Heart right ventricle (tissue), 16 donors: ENCODE data around the gene NUP155. TPM values are rescaled to one million over a fixed set of nuclear protein-coding genes. Genes with fewer than 3 reads are reported as not detected.
"Not testable (repeated sequence)": the region's sequence is repeated elsewhere in the genome, so short reads cannot be mapped to it uniquely, and the experiment has no call there.

Experiments used
- ATAC-seq, 8 donors: fragments of 200-7000 bp; cut with Tn5 transposase; one replicate each; pipeline ENCODE4 v1.9.1; 2020; ENCODE audit warnings: mild to moderate bottlenecking in 8 of 8, moderate library complexity in 8 of 8, moderate number of reproducible peaks in 1 of 8
- DNase-seq, 2 donors: peaks; one replicate each; pipeline ENCODE4 v3.0.0-alpha.2; 2020
- H3K27ac ChIP-seq, 10 donors: fragments of 200-600 bp; sonication (generic) in 2 of 10; one replicate each; pipeline versions ENCODE4 v1.5.0 to v1.8.0; 2020 to 2022; ENCODE audit warnings: mild to moderate bottlenecking in 3 of 10
- H3K27me3 ChIP-seq, 7 donors: fragments of 200-600 bp; one replicate each; pipeline ENCODE4 v1.8.0; 2021 to 2022; ENCODE audit warnings: mild to moderate bottlenecking in 2 of 7
- H3K36me3 ChIP-seq, 9 donors: fragments of 200-600 bp; sonication (generic) in 1 of 9; one replicate each; pipeline versions ENCODE4 v1.5.0 to v1.8.0; 2020 to 2022; ENCODE audit warnings: mild to moderate bottlenecking in 2 of 9
- H3K4me1 ChIP-seq, 9 donors: fragments of 200-600 bp; sonication (generic) in 1 of 9; one replicate each; pipeline versions ENCODE4 v1.5.0 to v1.8.0; 2020 to 2022; ENCODE audit warnings: mild to moderate bottlenecking in 4 of 9
- H3K4me3 ChIP-seq, 10 donors: fragments of 200-600 bp; sonication (generic) in 2 of 10; one replicate each; pipeline versions ENCODE4 v1.5.0 to v1.8.0; 2020 to 2022; ENCODE audit warnings: mild to moderate bottlenecking in 7 of 10, moderate library complexity in 2 of 10
- H3K9me3 ChIP-seq, 11 donors: fragments of 200-600 bp in 10 of 11; sonication (generic) in 2 of 11; one replicate each; pipeline versions ENCODE4 v1.5.0 to v1.8.0; 2013 to 2022; ENCODE audit warnings: mild to moderate bottlenecking in 2 of 11, control low read depth in 1 of 11, moderate library complexity in 1 of 11
- WGBS, 2 donors: extraction: QIAGEN DNeasy Blood & Tissue Kit; methylation state at CpG; one replicate each; pipeline ENCODE4 v1.1.7; 2013; ENCODE audit warnings: inconsistent platforms in 1 of 2; 5-methylcytosine and 5-hydroxymethylcytosine counted together
- intact Hi-C, 10 donors: fragments of 100-400 bp; cut with DNase I; formaldehyde crosslinking; loops; one replicate each; pipeline versions ENCODE4 v1.11.1 to v1.14.2; 2022
- polyA plus RNA-seq, 2 donors: library from polyadenylated mRNA; stranded (reverse); fragments of 200-250 nt; gene quantifications; one replicate each; pipeline ENCODE4 v1.2.3, GENCODE V29; 2013
- total RNA-seq, 10 donors: library from RNA; stranded (reverse); fragmentation: NEBNext Ultra II Directional in 3 of 10; extraction: Animal tissue kit (Norgen Biotek cat#: 25700) in 3 of 10; gene quantifications; one replicate each; pipeline versions ENCODE4 v1.2.1 to v1.2.4, GENCODE V29; 2021 to 2023
- TF ChIP-seq, protein P1 (sequence below), 9 donors: fragments of 200-600 bp; sonication (generic) in 2 of 9; IDR thresholded peaks; one replicate each; pipeline versions ENCODE4 v1.5.0 to v1.8.0; 2021 to 2022; ENCODE audit warnings: antibody characterized with exemption in 9 of 9, mild to moderate bottlenecking in 5 of 9, moderate library complexity in 1 of 9
- donor health status: Arrhythmogenic right ventricular cardiomyopathy.
- donor health status: ischemic (EF 13 %, LVEDD 7.1; RV severe dilation, severe dysfunction).
- donor health status: healthy with polysubstance abuse.
- donor health status: DM: no; HTN: yes; CAD: no.
- donor health status: DM: no; HTN: no; CAD: no.
- donor health status: ischemic (EF 25% LVEDD 6.9; RV normal size, moderate dysfunction).
- donor health status: ischemic (EF 25% LVEDD 5.7; RV mildly dilated, moderate dysfunction).
- donor health status: healthy.
- donor health status: DM: yes; HTN: yes; CAD: no.
- donor health status: Ischemic cardiomyopathy.
- donor health status: ischemic (EF 35%, LVEDD 5.7; RV mildly dilated, moderate dysfunction).
- donor health status: nonischemic (EF 11% LVEDD 7.7; RV severe dilation, severe dysfunction).
- donor health status: DM: yes; HTN: yes; CAD: no.
- donor health status: PGD.
- donor health status: ischemic (EF 29% LVEDD 5.4; RV normal size, mild dysfunction).
- donor health status: nonischemic (EF 23%, LVEDD 6.1; RV moderate dilation, normal function).

Gene NUP155
- total and polyA plus RNA-seq, 12 donors: 2.2 to 16.0 (median 13.5) TPM

DNA sequence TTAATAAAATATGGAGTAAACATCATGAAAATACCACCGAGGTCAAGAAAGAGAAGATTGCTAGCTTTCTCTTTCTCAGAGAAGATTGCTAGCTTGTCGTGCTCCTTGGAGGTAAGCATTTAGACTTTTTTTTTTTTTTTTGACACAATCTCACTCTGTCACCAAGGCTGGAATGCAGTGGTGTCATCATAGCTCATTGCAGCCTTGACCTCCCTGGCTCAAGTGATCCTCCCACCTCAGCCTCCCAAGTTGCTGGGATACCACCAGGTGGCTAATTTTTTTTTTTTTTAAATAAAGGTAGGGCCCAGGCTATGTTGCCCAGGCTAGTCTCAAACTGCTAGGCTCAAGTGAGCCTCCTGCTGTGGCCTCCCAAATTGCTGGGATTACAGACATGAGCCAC lies 95.4 kb downstream of the NUP155 start:
- Histone ChIP-seq H3K36me3 (no peaks in the 10 kb centered on the region), H3K4me1 (no peaks in the 10 kb centered on the region), H3K9me3 (peaks cover 0 to 19% (median 0%) of the 10 kb centered on the region in 11 donors), H3K27ac (no peak overlapping the region), H3K27me3 (no peaks in the 10 kb centered on the region), H3K4me3 (no peak overlapping the region)
- 73 to 86% methylated on average over 2 of the region's 2 CpGs for WGBS, 2 donors
- intact Hi-C loops: no loop called here
- DNase-seq: no peak
- TF ChIP-seq, protein P1, sequence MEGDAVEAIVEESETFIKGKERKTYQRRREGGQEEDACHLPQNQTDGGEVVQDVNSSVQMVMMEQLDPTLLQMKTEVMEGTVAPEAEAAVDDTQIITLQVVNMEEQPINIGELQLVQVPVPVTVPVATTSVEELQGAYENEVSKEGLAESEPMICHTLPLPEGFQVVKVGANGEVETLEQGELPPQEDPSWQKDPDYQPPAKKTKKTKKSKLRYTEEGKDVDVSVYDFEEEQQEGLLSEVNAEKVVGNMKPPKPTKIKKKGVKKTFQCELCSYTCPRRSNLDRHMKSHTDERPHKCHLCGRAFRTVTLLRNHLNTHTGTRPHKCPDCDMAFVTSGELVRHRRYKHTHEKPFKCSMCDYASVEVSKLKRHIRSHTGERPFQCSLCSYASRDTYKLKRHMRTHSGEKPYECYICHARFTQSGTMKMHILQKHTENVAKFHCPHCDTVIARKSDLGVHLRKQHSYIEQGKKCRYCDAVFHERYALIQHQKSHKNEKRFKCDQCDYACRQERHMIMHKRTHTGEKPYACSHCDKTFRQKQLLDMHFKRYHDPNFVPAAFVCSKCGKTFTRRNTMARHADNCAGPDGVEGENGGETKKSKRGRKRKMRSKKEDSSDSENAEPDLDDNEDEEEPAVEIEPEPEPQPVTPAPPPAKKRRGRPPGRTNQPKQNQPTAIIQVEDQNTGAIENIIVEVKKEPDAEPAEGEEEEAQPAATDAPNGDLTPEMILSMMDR (IDR thresholded peaks at IDR 0.05): no peak
- ATAC-seq: no peak

DNA sequence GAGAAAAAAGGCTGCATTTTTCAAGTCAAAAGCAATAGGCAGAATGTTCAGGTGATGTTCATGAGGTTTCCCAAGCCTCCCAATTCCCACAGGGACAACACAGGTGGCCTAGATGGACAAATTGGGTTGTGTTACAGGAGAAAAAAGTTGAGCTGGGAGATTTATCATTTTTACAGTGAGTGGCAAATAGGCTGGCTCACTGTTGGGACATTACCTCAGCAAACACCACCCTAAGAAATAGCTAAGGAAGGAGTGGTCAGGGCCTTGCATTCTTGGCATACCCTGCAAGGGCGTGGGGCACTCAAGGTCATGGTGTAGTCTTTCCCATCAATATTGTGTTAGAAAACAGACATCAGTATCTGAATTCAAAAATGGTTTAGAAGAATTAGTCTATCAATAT lies 98.4 kb downstream of the NUP155 start:
- DNase-seq (no peak), ATAC-seq (no peak)
- Histone ChIP-seq H3K4me3 (no peak overlapping the region), H3K9me3 (peaks cover 0 to 14% (median 0%) of the 10 kb centered on the region in 11 donors), H3K4me1 (no peaks in the 10 kb centered on the region), H3K27me3 (no peaks in the 10 kb centered on the region), H3K36me3 (no peaks in the 10 kb centered on the region), H3K27ac (no peak overlapping the region)
- TF ChIP-seq, protein P1 (IDR thresholded peaks at IDR 0.05): no peak
- intact Hi-C loops: no loop called here
- WGBS, 2 donors: 61 to 65% methylated on average over 1 of the region's 1 CpG

DNA sequence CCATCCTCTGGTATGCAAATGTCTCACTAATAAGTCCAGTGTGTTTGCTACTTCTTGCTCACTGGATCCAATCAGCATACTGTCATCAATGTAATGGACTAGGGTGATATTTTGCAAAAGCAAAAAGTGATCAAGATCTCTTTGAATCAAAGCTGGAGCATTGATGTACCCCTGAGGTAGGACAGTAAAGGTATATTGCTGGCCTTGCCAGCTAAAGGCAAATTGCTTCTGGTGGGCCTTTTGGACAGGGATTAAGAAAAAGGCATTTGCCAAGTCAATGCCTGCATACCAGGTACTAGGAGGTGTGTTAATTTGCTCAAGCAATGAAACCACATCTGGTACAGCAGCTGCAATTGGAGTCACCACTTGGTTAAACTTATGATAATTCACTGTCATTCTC lies 102.8 kb downstream of the NUP155 start:
- H3K36me3 ChIP-seq, H3K4me1 ChIP-seq, H3K27ac ChIP-seq, H3K27me3 ChIP-seq, ATAC-seq, DNase-seq, intact Hi-C loops, H3K4me3 ChIP-seq: not testable (repeated sequence)
- H3K9me3 ChIP-seq: peaks cover 0 to 14% (median 0%) of the 10 kb centered on the region in 11 donors

DNA sequence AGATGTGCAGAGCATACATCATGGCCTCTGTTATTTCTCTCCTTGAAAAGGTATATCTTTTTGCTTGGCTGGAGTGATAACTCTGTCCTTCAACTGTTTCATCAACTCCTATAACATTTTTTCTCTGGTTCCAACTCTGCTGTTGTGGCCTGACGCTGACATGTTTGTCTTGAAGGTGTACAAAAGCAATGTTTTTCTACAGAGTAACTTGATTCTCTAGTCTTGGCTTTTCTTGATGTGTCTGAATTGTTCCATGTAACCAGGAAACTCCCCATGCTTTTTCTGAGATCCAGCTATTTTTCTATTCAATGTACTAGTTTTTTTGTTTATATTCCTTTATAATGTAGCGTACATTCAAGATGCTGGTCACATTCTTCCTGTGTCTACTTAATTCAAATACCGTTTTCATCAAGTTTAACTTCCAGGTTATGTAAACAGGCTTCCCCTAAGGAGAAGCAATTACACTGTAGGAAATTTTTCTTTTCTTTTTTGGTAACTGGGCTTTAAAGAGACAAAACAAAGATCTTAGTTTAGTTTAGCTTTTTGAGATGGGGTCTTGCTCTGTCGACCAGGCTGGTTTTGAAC lies 115.0 kb downstream of the NUP155 start:
- Histone ChIP-seq H3K36me3 (peaks cover 0 to 4% (median 0%) of the 10 kb centered on the region in 9 donors), H3K9me3 (peaks cover 0 to 23% (median 0%) of the 10 kb centered on the region in 11 donors), H3K27ac (no peak overlapping the region), H3K4me3 (no peak overlapping the region), H3K27me3 (no peaks in the 10 kb centered on the region), H3K4me1 (no peaks in the 10 kb centered on the region)
- DNase-seq: no peak
- ATAC-seq: no peak
- TF ChIP-seq, protein P1 (IDR thresholded peaks at IDR 0.05): no peak
- 91 to 94% methylated on average over 4 of the region's 4 CpGs for WGBS, 2 donors
- intact Hi-C loops: no loop called here

DNA sequence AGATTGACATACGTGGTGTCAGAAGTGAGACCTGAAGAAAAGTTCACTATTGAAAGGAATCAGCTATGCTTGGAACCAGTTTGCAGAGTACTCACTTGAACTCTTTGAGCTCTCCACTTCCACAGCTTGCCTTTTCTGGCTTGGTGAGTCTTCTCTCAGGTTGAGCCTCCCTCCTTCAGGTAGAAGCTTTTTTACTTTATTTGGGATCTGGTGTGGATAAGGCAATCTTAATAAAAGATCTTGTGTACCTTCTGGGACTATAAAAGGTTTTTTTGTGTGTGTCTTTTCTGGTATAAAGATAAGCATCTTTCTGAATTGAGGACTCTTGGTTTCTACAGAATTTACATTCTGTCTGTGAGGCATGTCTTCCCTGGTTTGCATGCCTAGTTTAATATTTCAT lies 116.3 kb downstream of the NUP155 start:
- TF ChIP-seq, protein P1 (IDR thresholded peaks at IDR 0.05): no peak
- Histone ChIP-seq H3K4me3 (no peak overlapping the region), H3K27me3 (no peaks in the 10 kb centered on the region), H3K36me3 (peaks cover 0 to 4% (median 0%) of the 10 kb centered on the region in 9 donors), H3K9me3 (peaks cover 0 to 18% (median 0%) of the 10 kb centered on the region in 11 donors), H3K4me1 (peaks cover 0 to 8% (median 0%) of the 10 kb centered on the region in 9 donors), H3K27ac (no peak overlapping the region)
- DNase-seq (no peak), ATAC-seq (no peak)
- intact Hi-C loops: no loop called here
- 92 to 97% methylated on average over 1 of the region's 1 CpG for WGBS, 2 donors
